GM19468 (cell line): ENCODE results near the gene CCL23.
"Not testable (repeated sequence)": the region's sequence is repeated elsewhere in the genome, so short reads cannot be mapped to it uniquely, and the experiment has no call there.

ENCODE experiments used
- ATAC-seq: cut with Tn5 transposase; IDR thresholded peaks from one replicate; pipeline ENCODE4 v1.9.1; 2021; ENCODE audit warnings: mild to moderate bottlenecking, moderate library complexity, moderate number of reproducible peaks; ENCODE audit not compliant: unreplicated experiment; ENCODE audit errors: extremely low read depth

The CCL23 gene

GRCh38 chr17:36008998-36009665 lies 8.6 kb downstream of the CCL23 start:
- no peak for ATAC-seq

GRCh38 chr17:36004594-36005108 lies 13.1 kb downstream of the CCL23 start:
- no peak for ATAC-seq

- no peak for ATAC-seq
These were observed 15.1 kb downstream of the CCL23 start for GRCh38 chr17:36002631-36003030.

GRCh38 chr17:36001862-36002603 lies 15.7 kb downstream of the CCL23 start:
- ATAC-seq = no peak

GRCh38 chr17:36001110-36001771 lies 16.5 kb downstream of the CCL23 start, which contains the start of gene CCL15:
TSS of gene CCL15 (minus strand) at chr17:36001553. CDS start at chr17:36001492, 61 bp downstream.
- no peak for ATAC-seq

- ATAC-seq = no peak
These were observed 17.1 kb downstream of the CCL23 start for GRCh38 chr17:36000732-36001109.

- ATAC-seq = no peak
These were observed 19.0 kb downstream of the CCL23 start for GRCh38 chr17:35998756-35999155.

GRCh38 chr17:35998018-35998545 lies 19.7 kb downstream of the CCL23 start:
- ATAC-seq = no peak

GRCh38 chr17:35995346-35995745 lies 22.4 kb downstream of the CCL23 start:
- not testable (repeated sequence) for ATAC-seq

- no peak for ATAC-seq
These were observed 26.7 kb downstream of the CCL23 start for GRCh38 chr17:35991075-35991474.

GRCh38 chr17:35988164-35988563 lies 29.6 kb downstream of the CCL23 start:
- no peak for ATAC-seq

GRCh38 chr17:35986643-35987042 lies 31.1 kb downstream of the CCL23 start, which contains the start of gene CCL14:
TSS of gene CCL14 (minus strand) at chr17:35986729. CDS start at chr17:35986649, 80 bp downstream.
- ATAC-seq = no peak

GRCh38 chr17:35984140-35984539 lies 33.6 kb downstream of the CCL23 start:
- ATAC-seq = no peak

GRCh38 chr17:35982409-35983191 lies 35.2 kb downstream of the CCL23 start:
- no peak for ATAC-seq

GRCh38 chr17:35981908-35982330 lies 35.9 kb downstream of the CCL23 start:
- ATAC-seq = no peak

GRCh38 chr17:35981246-35981645 lies 36.5 kb downstream of the CCL23 start, which contains the start of gene CCL16:
TSS of gene CCL16 (minus strand) at chr17:35981497. CDS start at chr17:35981420, 77 bp downstream.
- ATAC-seq = no peak

- ATAC-seq = no peak
These were observed 39.4 kb downstream of the CCL23 start for GRCh38 chr17:35978346-35978745.

GRCh38 chr17:35977509-35977908 lies 40.3 kb downstream of the CCL23 start:
- no peak for ATAC-seq

GRCh38 chr17:35973333-35974260 lies 44.2 kb downstream of the CCL23 start:
- no peak for ATAC-seq
